WTC11 (cell line): ENCODE measurements around the gene NFE2L3. TPM values are rescaled to one million over a fixed set of nuclear protein-coding genes. Genes with fewer than 3 reads are reported as not detected.

Experiments
- ATAC-seq: fragments of 200-7000 bp; cut with Tn5 transposase; 2 replicates; pipeline ENCODE4 v1.10.0; 2021; ENCODE audit warnings: mild to moderate bottlenecking, moderate library complexity
- CTCF ChIA-PET: fragments of 300-600 bp; sonication (Branson Sonifier 250); formaldehyde crosslinking; loops from one replicate; lab custom pipeline; 2021; ENCODE audit warnings: antibody characterized with exemption; lab: Charles Lee
- POLR2A ChIA-PET: fragments of 350-600 bp; sonication (Branson Sonifier 250); formaldehyde crosslinking; loops from one replicate; lab custom pipeline; 2021; ENCODE audit warnings: antibody characterized with exemption; lab: Charles Lee
- DNase-seq: peaks from one replicate; pipeline ENCODE4 v3.0.0; 2021; ENCODE audit warnings: low spot score
- H3K27ac Mint-ChIP-seq: 2 replicates; pipeline ENCODE4 v1.8.0; 2021; ENCODE audit warnings: mixed read lengths
- H3K27me3 Mint-ChIP-seq: 2 replicates; pipeline ENCODE4 v1.8.0; 2021; ENCODE audit warnings: low read depth, mild to moderate bottlenecking, moderate library complexity, mixed read lengths
- H3K36me3 Mint-ChIP-seq: 2 replicates; pipeline ENCODE4 v1.8.0; 2021; ENCODE audit warnings: mixed read lengths
- H3K4me1 Mint-ChIP-seq: 2 replicates; pipeline ENCODE4 v1.8.0; 2022; ENCODE audit warnings: mixed read lengths
- H3K4me3 Mint-ChIP-seq: 2 replicates; pipeline ENCODE4 v1.8.0; 2021; ENCODE audit warnings: mild to moderate bottlenecking, moderate library complexity, mixed read lengths
- H3K9me3 Mint-ChIP-seq: 2 replicates; pipeline ENCODE4 v1.8.0; 2021; ENCODE audit warnings: mixed read lengths
- ESRRA ChIP-seq: sonication (generic); formaldehyde crosslinking; IDR thresholded peaks from 2 replicates; pipeline ENCODE4 v1.8.1; 2022; ENCODE audit warnings: mild to moderate bottlenecking, missing genetic modification reagents, borderline replicate concordance
- FOXK1 ChIP-seq: sonication (generic); formaldehyde crosslinking; IDR thresholded peaks from 2 replicates; pipeline ENCODE4 v1.8.0; 2022; ENCODE audit warnings: mild to moderate bottlenecking, moderate library complexity, missing genetic modification reagents
- HMGXB4 ChIP-seq: sonication (generic); formaldehyde crosslinking; IDR thresholded peaks from 2 replicates; pipeline ENCODE4 v1.8.1; 2023; ENCODE audit warnings: mild to moderate bottlenecking, moderate library complexity, missing genetic modification reagents
- IRF1 ChIP-seq: sonication (generic); formaldehyde crosslinking; IDR thresholded peaks from 2 replicates; pipeline ENCODE4 v1.8.0; 2023; ENCODE audit warnings: missing genetic modification reagents
- KAT7 ChIP-seq: sonication (generic); formaldehyde crosslinking; IDR thresholded peaks from 2 replicates; pipeline ENCODE4 v1.8.1; 2023; ENCODE audit warnings: missing genetic modification reagents, mild to moderate bottlenecking, borderline replicate concordance
- STAT6 ChIP-seq: sonication (generic); formaldehyde crosslinking; conservative IDR thresholded peaks from 2 replicates; pipeline ENCODE4 v1.8.1; 2023; ENCODE audit warnings: mild to moderate bottlenecking, low read depth, missing genetic modification reagents, moderate library complexity
- USF1 ChIP-seq: sonication (generic); formaldehyde crosslinking; IDR thresholded peaks from 2 replicates; pipeline ENCODE4 v1.8.0; 2022; ENCODE audit warnings: mild to moderate bottlenecking, missing genetic modification reagents
- ZNF121 ChIP-seq: sonication (generic); formaldehyde crosslinking; IDR thresholded peaks from 2 replicates; pipeline ENCODE4 v1.8.0; 2023; ENCODE audit warnings: missing genetic modification reagents
- ZNF138 ChIP-seq: sonication (generic); formaldehyde crosslinking; conservative IDR thresholded peaks from 2 replicates; pipeline ENCODE4 v1.8.1; 2022; ENCODE audit warnings: mild to moderate bottlenecking, moderate library complexity, missing genetic modification reagents
- ZNF317 ChIP-seq: sonication (generic); formaldehyde crosslinking; IDR thresholded peaks from 2 replicates; pipeline ENCODE4 v1.8.1; 2023; ENCODE audit warnings: low read depth, mild to moderate bottlenecking, moderate library complexity, missing genetic modification reagents, borderline replicate concordance
- ZNF396 ChIP-seq: fragments of 250-450 bp; sonication (Bioruptor Pico); IDR thresholded peaks from 2 replicates; pipeline ENCODE4 v1.8.0; 2021; ENCODE audit warnings: mild to moderate bottlenecking, moderate library complexity, borderline replicate concordance
- ZNF425 ChIP-seq: fragments of 250-450 bp; sonication (Bioruptor Pico); conservative IDR thresholded peaks from 2 replicates; pipeline ENCODE4 v1.9.0; 2021; ENCODE audit warnings: mild to moderate bottlenecking
- ZSCAN18 ChIP-seq: fragments of 250-450 bp; sonication (Bioruptor Pico); IDR thresholded peaks from 2 replicates; pipeline ENCODE4 v2.1.2; 2022; ENCODE audit warnings: mild to moderate bottlenecking, moderate library complexity
- total RNA-seq: library from RNA; stranded (reverse); gene quantifications from 3 replicates; pipeline ENCODE4 v1.2.3, GENCODE V29; 2021

Gene NFE2L3
- total RNA-seq, 1 experiment from 2014 or later = 66.8 TPM

- TF ChIP-seq HMGXB4 (CRISPR knock-in tag) (no peak), KAT7 (CRISPR knock-in tag) (no peak), ZNF396 (CRISPR knock-in tag) (no peak), USF1 (no peak), ZNF138 (no peak)
Measured at GRCh38 chr7:26135551-26135950, 16.4 kb upstream of the NFE2L3 start (continued).

- no peak for TF ChIP-seq IRF1 (CRISPR knock-in tag)
- no peak for TF ChIP-seq ZSCAN18
- no peak for TF ChIP-seq ESRRA (CRISPR knock-in tag)
- no peak for TF ChIP-seq STAT6 (CRISPR knock-in tag)
- TF ChIP-seq ZNF317 (CRISPR knock-in tag) = no peak
- ChIA-PET POLR2A (no interaction called here), CTCF (no interaction called here)
- Mint-ChIP-seq H3K36me3 (peaks cover 9% of the 10 kb centered on the region; the same call in 1 of the 2 replicates), H3K4me3 (no peak overlapping the region), H3K9me3 (peaks cover 22% of the 10 kb centered on the region), H3K27ac (no peak overlapping the region), H3K4me1 (no peaks in the 10 kb centered on the region), H3K27me3 (peaks cover 2% of the 10 kb centered on the region; the same call in 1 of the 2 replicates)
- ATAC-seq (no peak), DNase-seq (no peak)
Measured at GRCh38 chr7:26136831-26137230, 15.2 kb upstream of the NFE2L3 start.

- DNase-seq (no peak), ATAC-seq (no peak)
- Mint-ChIP-seq H3K36me3 (no peaks in the 10 kb centered on the region), H3K4me3 (no peak overlapping the region), H3K4me1 (no peaks in the 10 kb centered on the region), H3K27ac (no peak overlapping the region), H3K27me3 (no peaks in the 10 kb centered on the region), H3K9me3 (peaks cover 6% of the 10 kb centered on the region)
- POLR2A ChIA-PET = no interaction called here
- TF ChIP-seq FOXK1 (CRISPR knock-in tag) (no peak), ZNF121 (CRISPR knock-in tag) (no peak), ZNF425 (CRISPR knock-in tag) (no peak)
- TF ChIP-seq, all 79 proteins: peak for 0
- CTCF ChIA-PET = no interaction called here
Measured at GRCh38 chr7:26140380-26140779, 11.6 kb upstream of the NFE2L3 start.
